Effector memory CD4-positive, alpha-beta T cell (primary cell): Measurements from ENCODE around the gene BEST1.

Experiments used
- DNase-seq, 3 donors: peaks; one replicate each; pipeline ENCODE4 v3.0.0-alpha.2; 2020
- H3K27ac ChIP-seq: 2 replicates; pipeline ENCODE4 v1.7.0; 2013; ENCODE audit warnings: mild to moderate bottlenecking, low read length, moderate library complexity; ENCODE audit not compliant: insufficient read depth, poor library complexity, severe bottlenecking
- H3K27me3 ChIP-seq: replicated peaks from 2 replicates; pipeline ENCODE4 v1.7.0; 2013; ENCODE audit warnings: mild to moderate bottlenecking, low read length; ENCODE audit not compliant: insufficient read depth, control insufficient read depth, poor library complexity, severe bottlenecking
- H3K36me3 ChIP-seq: 2 replicates; pipeline ENCODE4 v1.7.0; 2013; ENCODE audit warnings: mild to moderate bottlenecking, low read length, moderate library complexity; ENCODE audit not compliant: control insufficient read depth, insufficient read depth
- H3K4me1 ChIP-seq: 2 replicates; pipeline ENCODE4 v1.7.0; 2013; ENCODE audit warnings: low read length, mild to moderate bottlenecking; ENCODE audit not compliant: control insufficient read depth, insufficient read depth, poor library complexity, severe bottlenecking
- H3K4me3 ChIP-seq: 2 replicates; pipeline ENCODE4 v1.7.0; 2013; ENCODE audit warnings: low read length, low read depth, mild to moderate bottlenecking; ENCODE audit not compliant: insufficient read depth, poor library complexity, severe bottlenecking
- H3K9me3 ChIP-seq: 2 replicates; pipeline ENCODE4 v1.7.0; 2013; ENCODE audit warnings: mild to moderate bottlenecking, low read length, moderate library complexity; ENCODE audit not compliant: control insufficient read depth

Gene BEST1

DNA sequence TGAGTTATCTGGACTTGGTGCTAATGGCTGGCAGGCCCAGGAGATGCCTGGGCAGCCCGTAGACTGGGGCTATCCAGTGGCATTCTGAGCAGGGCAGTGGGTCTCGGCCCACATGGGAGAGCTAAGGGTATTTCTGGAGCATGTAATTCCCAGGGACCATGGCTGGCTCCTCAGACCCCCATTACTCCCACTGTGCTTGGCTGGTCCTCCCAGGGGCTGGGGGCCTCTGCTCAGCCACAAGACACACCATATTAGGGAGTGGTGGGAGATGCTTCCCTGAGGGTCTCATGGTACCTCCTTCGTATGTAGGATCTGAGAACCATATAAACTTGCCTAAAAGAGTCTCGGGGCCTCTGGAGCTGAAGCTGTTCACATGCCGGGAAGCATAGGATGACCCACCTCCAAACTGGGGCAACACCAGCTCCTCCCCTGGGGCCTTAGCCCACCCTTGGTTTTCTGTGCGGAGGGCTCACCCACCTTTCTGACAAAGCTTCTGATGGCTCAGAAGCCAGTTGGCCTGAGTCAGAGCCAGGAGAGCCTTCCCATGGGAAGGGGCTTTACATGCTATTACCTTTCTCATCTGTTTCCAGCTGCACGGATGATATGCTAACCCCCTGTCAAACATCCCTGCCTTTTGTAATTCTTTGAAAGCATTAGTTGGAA, 26.8 kb downstream of the BEST1 start:
- H3K4me3 ChIP-seq, result no peak overlapping the region
- H3K36me3 ChIP-seq, result no peaks in the 10 kb centered on the region
- H3K9me3 ChIP-seq, result no peaks in the 10 kb centered on the region
- no peak overlapping the region for H3K27ac ChIP-seq
- H3K27me3 ChIP-seq, result no peaks in the 10 kb centered on the region
- H3K4me1 ChIP-seq, result no peaks in the 10 kb centered on the region
- no peak for DNase-seq

DNA sequence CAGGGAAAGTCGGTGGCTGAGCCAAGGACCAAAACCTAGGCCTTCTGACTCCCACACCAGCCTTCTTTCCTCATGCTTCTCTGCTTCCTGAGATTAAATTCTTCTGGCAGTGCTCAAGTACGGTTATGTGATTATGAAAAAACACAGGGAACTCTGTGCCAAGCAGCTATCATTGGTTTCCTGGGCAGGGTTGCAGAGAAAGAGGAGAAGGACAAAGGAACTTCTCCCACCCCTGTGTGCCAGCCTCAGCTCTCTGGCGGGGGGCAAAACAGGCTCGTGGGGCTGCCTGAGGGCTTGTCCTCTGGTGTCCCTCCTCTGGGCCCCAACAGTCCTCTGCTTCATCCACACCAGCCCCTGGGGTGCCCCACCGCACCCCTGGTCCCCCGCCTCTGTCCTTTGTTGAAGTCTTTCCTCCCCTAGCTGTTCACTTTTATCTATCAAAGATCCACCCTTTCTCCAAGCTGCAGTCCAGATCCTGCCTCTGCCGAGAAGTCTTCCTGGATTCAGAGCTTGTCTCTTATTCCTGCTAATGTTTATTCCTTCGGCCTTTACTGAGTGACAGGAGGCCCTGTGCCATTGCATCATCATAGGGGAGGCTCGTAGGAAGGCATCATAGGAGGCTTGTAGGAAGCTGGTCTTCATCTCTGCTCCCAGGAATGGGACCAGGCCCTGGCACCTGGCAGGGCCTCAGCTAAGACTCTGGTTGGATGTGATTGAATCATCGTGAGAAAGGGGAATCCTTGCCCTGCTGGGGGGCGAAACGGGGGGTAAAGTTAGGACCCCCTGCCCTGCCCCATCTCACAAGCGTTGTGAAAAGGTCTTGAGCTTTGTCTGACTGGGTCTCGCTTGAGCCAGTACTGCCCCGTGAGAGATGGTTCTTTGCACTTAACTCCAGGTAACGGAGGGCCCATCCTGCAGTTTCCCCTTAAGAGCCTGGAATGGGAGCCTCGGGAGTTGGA, 28.8 kb downstream of the BEST1 start:
- DNase-seq, result no peak
- H3K36me3 ChIP-seq, result no peaks in the 10 kb centered on the region
- H3K27ac ChIP-seq, result no peak overlapping the region
- no peaks in the 10 kb centered on the region for H3K9me3 ChIP-seq
- no peaks in the 10 kb centered on the region for H3K27me3 ChIP-seq
- H3K4me3 ChIP-seq, result no peak overlapping the region
- H3K4me1 ChIP-seq, result no peaks in the 10 kb centered on the region

DNA sequence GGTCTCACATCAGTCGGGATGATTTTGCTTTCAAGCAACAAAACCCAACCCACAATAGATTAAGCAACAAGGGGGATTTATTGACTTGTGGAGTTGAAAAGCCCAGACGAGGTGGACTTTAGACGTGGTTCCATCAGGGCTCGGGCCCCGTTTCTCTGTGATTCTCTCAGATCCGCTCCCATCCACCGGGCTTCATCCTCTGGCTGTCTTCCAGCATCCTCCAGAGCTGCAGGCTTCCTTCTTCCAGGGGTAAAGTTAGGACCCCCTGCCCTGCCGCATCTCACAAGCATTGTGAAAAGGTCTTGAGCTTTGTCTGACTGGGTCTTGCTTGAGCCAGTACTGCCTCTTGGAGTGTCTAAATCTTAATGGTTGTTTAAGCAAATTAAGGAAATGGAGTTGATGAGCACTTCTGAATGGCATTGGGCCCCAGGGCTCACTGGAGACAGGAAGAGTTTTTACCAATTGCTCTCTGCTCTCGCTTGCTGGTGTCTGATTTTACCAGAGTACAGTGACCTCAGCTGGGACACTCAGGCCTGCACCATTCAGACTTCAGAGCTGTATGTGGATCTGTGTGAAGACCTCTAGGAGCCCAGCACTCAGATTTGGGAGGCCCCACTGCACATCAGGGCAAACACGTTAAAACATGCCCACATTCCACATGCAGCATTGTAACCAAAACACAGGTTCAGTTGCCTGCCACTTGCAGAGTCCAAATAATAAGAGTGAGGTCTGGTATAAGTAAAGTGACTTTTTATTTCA, 30.8 kb downstream of the BEST1 start:
- H3K4me1 ChIP-seq, result no peaks in the 10 kb centered on the region
- DNase-seq, result no peak
- H3K27ac ChIP-seq, result no peak overlapping the region
- H3K4me3 ChIP-seq, result no peak overlapping the region
- no peaks in the 10 kb centered on the region for H3K27me3 ChIP-seq
- H3K36me3 ChIP-seq, result no peaks in the 10 kb centered on the region
- H3K9me3 ChIP-seq, result no peaks in the 10 kb centered on the region

DNA sequence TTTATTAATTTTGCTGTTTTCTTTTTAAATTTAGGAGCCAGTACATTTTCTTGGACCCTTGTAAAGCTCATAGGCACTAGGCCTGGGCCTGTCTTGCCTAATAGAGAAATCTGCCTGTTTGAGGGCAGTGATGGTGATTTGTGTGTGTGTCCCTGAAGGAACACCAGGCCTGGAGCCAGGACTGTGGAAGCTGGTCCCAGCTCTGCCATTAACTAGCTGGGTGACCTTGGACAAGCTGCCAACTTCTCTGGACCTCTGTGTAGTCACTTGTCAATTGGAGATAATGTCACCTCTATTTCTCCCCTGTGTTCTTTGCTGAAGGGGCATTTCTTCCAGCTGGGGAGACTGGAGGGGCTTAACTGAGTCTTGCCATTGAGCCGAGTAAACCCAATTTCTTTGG, 33.3 kb downstream of the BEST1 start:
- H3K27me3 ChIP-seq, result no peaks in the 10 kb centered on the region
- DNase-seq, result no peak
- no peak overlapping the region for H3K27ac ChIP-seq
- no peaks in the 10 kb centered on the region for H3K36me3 ChIP-seq
- H3K9me3 ChIP-seq, result no peaks in the 10 kb centered on the region
- no peaks in the 10 kb centered on the region for H3K4me1 ChIP-seq
- no peak overlapping the region for H3K4me3 ChIP-seq

DNA sequence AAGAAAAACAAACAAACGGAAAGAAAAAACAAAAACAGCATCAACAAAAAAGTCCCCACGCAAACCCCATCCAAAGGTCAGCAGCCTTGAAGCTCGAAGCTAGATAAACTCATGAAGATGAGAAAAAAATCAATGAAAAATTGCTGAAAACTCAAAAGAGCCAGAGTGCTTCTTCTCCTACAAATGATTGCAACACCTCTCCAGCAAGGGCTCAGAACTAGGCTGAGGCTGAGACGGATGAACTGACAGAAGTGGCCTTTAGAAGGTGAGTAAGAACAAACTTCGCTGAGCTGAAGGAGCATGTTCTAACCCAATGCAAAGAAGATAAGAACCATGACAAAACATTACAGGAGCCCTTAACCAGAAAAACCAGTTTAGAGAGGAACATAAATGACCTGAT, 35.7 kb downstream of the BEST1 start:
- no peaks in the 10 kb centered on the region for H3K27me3 ChIP-seq
- no peaks in the 10 kb centered on the region for H3K36me3 ChIP-seq
- H3K4me1 ChIP-seq, result no peaks in the 10 kb centered on the region
- DNase-seq, result no peak
- no peaks in the 10 kb centered on the region for H3K9me3 ChIP-seq
- H3K4me3 ChIP-seq, result no peak overlapping the region
- no peak overlapping the region for H3K27ac ChIP-seq

DNA sequence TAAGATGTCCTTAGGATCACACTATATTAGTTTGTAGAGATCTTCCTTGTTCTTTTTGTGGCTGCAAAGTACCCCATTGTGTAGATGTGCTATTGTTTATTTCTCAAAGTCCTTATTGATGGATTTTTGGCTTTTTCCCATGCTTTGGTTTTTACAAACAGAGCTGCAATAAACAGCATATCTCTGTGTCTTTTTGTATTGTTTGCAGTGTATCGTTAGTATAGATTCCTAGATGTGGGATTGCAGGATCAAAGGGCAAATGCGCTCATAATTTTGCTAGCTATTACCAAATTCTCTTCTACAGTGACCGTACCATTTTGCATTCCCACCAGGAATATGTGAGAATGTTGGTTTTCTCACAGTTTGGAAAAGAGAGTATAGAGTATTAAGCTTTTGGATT, 44.8 kb downstream of the BEST1 start:
- Histone ChIP-seq H3K36me3 (no peaks in the 10 kb centered on the region), H3K27ac (no peak overlapping the region), H3K9me3 (peaks cover 3% of the 10 kb centered on the region), H3K4me3 (no peak overlapping the region), H3K27me3 (no peaks in the 10 kb centered on the region), H3K4me1 (no peaks in the 10 kb centered on the region)
- no peak for DNase-seq

DNA sequence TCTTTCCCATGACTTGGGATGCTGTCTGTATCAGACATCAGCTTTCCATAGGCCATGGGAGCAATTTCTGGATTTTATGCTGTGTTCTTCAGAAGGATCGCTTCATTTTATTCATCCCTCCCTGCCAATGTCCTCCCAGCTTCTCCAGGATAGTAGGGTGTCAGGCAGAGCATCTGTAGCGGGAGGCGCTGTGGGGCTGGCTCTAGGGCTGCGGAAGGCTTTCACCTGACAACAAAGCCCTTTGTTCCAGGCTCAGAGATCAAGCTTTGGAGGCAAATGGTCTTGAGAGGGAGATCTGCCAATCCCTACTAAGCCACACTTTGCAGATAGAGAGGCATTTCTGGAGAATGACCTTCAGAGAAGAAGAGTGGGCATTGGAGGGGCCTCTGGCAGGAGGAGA, 46.8 kb downstream of the BEST1 start:
- H3K4me3 ChIP-seq, result no peak overlapping the region

DNA sequence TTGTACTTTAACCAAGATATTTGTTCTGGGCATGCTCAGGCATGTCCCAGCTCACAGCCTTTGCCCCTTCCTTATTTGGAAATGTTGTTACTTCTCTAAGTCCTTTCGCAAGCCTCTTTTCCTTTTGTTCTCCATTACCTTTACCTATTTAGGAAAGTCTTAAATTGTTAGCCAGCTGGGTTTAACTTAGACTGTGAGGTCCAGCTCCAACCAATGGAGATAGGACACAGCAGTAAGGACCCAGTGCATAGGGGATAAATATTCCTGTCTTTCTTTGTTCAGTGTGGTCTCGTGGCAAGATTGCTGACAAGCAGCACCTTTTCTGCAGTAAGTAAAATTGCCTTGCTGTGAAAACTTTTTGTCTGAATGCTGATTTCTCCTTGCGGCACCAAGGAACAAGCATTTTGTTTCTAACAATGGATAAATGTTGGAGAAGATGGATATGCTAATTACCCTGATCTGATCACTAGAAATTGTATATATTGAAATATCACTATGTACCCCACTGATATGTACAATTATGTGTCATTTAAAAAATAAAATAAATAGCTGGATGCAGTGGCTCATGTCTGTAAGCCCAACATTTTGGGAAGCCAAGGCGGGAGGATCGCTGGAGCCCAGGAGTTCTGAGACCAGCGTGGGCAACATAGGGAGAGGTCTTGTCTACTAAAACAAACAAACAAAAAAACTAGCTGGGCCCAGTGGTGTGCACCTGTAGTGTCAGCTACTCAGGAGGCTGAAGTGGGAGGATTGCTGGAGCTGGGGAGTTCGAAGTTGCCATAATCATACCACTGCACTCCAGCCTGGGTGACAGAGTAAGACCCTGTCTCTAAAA, 49.2 kb downstream of the BEST1 start:
- Histone ChIP-seq H3K9me3 (peaks cover 3% of the 10 kb centered on the region), H3K27ac (no peak overlapping the region)
- DNase-seq, result no peak

More for the DNA sequence above, 46.8 kb downstream of the BEST1 start:
- DNase-seq, result no peak
- H3K27me3 ChIP-seq, result no peaks in the 10 kb centered on the region
- no peak overlapping the region for H3K27ac ChIP-seq
- H3K4me1 ChIP-seq, result no peaks in the 10 kb centered on the region
- no peaks in the 10 kb centered on the region for H3K36me3 ChIP-seq
- peaks cover 3% of the 10 kb centered on the region for H3K9me3 ChIP-seq

DNA sequence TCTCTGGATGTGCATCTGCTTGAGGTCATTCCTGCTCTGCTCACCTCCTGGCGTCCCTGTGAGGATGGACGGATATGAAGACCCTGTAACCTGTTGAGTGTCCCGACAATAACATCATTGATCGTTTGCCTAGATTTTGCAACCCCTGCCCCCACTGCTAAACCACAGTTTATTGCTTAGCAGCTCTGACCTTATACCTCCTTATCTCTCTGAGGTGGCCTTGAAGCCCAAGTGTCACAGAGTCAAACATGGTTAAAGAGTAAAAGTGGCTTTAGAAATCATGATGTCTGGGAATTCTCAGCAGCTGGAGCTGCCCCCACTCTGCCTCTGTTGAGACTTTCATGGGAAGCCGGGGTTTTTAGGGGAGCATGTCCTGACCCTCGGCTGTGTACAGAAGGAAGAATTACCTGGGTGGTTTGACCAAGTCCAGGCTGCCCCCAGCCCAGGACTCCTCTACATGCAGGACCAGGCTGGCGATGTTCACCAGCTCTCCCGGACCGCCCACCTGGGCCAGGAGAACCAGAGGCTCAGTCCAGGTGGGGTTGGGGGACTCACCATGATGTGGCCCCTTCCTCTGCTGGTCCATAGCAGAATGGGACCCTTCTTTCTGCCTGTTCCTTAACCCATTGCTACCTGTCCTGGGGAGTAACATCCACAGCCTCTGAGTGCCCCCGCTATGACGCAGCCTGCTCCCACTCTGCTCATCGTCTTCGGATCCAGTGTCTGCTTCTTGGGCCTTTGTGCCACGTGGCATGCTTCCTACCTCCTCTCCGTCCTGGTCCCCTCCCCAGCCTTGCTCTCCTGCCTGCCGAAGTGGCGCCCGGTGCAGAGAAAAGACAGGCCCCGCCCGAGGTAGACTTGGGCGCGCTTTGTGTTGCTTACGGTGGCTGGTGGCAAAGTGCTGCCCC, 50.6 kb downstream of the BEST1 start:
- H3K27me3 ChIP-seq, result no peaks in the 10 kb centered on the region
- no peak overlapping the region for H3K4me3 ChIP-seq
- H3K4me1 ChIP-seq, result no peaks in the 10 kb centered on the region
- no peak overlapping the region for H3K27ac ChIP-seq
- H3K36me3 ChIP-seq, result no peaks in the 10 kb centered on the region
- DNase-seq, result no peak
- H3K9me3 ChIP-seq, result peaks cover 3% of the 10 kb centered on the region

More for the DNA sequence above, 49.2 kb downstream of the BEST1 start:
- no peaks in the 10 kb centered on the region for H3K4me1 ChIP-seq
- H3K4me3 ChIP-seq, result no peak overlapping the region
- no peaks in the 10 kb centered on the region for H3K36me3 ChIP-seq
- no peaks in the 10 kb centered on the region for H3K27me3 ChIP-seq
